VCaP (cell line): ENCODE data around the gene SDHC.

Experiments used
- H3K27ac ChIP-seq: fragments of 450-650 bp; 2 replicates; pipeline ENCODE4 v1.5.1; 2017
- CTCF ChIP-seq: fragments of 450-650 bp; conservative IDR thresholded peaks from 2 replicates; pipeline ENCODE4 v1.5.1; 2017; ENCODE audit warnings: mild to moderate bottlenecking, moderate library complexity

SDHC gene

GRCh38 chr1:161367684-161368400 lies 53.7 kb downstream of the SDHC start, which contains the start of gene CFAP126:
Gene CFAP126 (minus strand): TSS chr1:161367876. CDS start chr1:161367868, 8 bp downstream.
- H3K27ac ChIP-seq = peak within 1 kb of the TSS; percentile 42
- TF ChIP-seq CTCF = peak; percentile 48

GRCh38 chr1:161373442-161373841 lies 59.3 kb downstream of the SDHC start:
- no peak for TF ChIP-seq CTCF
- H3K27ac ChIP-seq = no peak overlapping the region

- no peak overlapping the region for H3K27ac ChIP-seq
- TF ChIP-seq CTCF = peak; percentile 66
Measured at GRCh38 chr1:161374373-161374772, 60.2 kb downstream of the SDHC start.

GRCh38 chr1:161378014-161378413 lies 63.8 kb downstream of the SDHC start:
- H3K27ac ChIP-seq = peak overlapping the region; percentile 1; the same call in 1 of the 2 replicates
- TF ChIP-seq CTCF = no peak

- TF ChIP-seq CTCF = no peak
Measured at GRCh38 chr1:161379071-161379470, 64.9 kb downstream of the SDHC start.

GRCh38 chr1:161381707-161382106 lies 67.5 kb downstream of the SDHC start:
- H3K27ac ChIP-seq = peak overlapping the region; percentile 41; the same call in 1 of the 2 replicates
- no peak for TF ChIP-seq CTCF

More at GRCh38 chr1:161379071-161379470, 64.9 kb downstream of the SDHC start:
- no peak overlapping the region for H3K27ac ChIP-seq

GRCh38 chr1:161382214-161383019 lies 68.2 kb downstream of the SDHC start:
- TF ChIP-seq CTCF = peak; percentile 77
- H3K27ac ChIP-seq = no peak overlapping the region; the same call in 1 of the 2 replicates
